Vagina (tissue), 2 donors: Measurements from ENCODE around the gene EIF2AK3.

Source experiments
- POLR2A ChIP-seq, 2 donors: fragments of 450-650 bp; IDR thresholded peaks; one replicate each; pipeline ENCODE4 v1.6.1; 2017; ENCODE audit warnings: antibody characterized with exemption in 2 of 2, mild to moderate bottlenecking in 2 of 2, moderate library complexity in 2 of 2
- POLR2AphosphoS5 ChIP-seq, 2 donors: sonication (generic); formaldehyde crosslinking; IDR thresholded peaks; one replicate each; pipeline ENCODE4 v1.9.0; 2017; ENCODE audit warnings: antibody characterized with exemption in 2 of 2, mild to moderate bottlenecking in 2 of 2, low read depth in 1 of 2; ENCODE audit not compliant: insufficient read depth in 1 of 2
- TF ChIP-seq, protein P1 (sequence below), 3 experiments: fragments of 450-650 bp in 2 of 3; fragments of 200-600 bp in 1 of 3; sonication (generic) in 1 of 3; IDR thresholded peaks; one replicate each; pipeline ENCODE4 v1.5.1; 2017 to 2019; ENCODE audit warnings: antibody characterized with exemption in 3 of 3, mild to moderate bottlenecking in 2 of 3, moderate library complexity in 2 of 3

- TF ChIP-seq, protein P1, sequence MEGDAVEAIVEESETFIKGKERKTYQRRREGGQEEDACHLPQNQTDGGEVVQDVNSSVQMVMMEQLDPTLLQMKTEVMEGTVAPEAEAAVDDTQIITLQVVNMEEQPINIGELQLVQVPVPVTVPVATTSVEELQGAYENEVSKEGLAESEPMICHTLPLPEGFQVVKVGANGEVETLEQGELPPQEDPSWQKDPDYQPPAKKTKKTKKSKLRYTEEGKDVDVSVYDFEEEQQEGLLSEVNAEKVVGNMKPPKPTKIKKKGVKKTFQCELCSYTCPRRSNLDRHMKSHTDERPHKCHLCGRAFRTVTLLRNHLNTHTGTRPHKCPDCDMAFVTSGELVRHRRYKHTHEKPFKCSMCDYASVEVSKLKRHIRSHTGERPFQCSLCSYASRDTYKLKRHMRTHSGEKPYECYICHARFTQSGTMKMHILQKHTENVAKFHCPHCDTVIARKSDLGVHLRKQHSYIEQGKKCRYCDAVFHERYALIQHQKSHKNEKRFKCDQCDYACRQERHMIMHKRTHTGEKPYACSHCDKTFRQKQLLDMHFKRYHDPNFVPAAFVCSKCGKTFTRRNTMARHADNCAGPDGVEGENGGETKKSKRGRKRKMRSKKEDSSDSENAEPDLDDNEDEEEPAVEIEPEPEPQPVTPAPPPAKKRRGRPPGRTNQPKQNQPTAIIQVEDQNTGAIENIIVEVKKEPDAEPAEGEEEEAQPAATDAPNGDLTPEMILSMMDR (IDR thresholded peaks at IDR 0.05): no peak
- TF ChIP-seq POLR2A (IDR thresholded peaks at IDR 0.05) (no peak), POLR2AphosphoS5 (IDR thresholded peaks at IDR 0.05; ENCODE audit: insufficient read depth in 1 of 2, low read depth in 1 of 2) (peak in 1 of 2 donors; percentile 80)
Observed at GRCh38 chr2:88659538-88659915, 32.3 kb upstream of the EIF2AK3 start.
